ENCODE data around the gene DNAJC15.
A peak's percentile ranks its signal among the peaks of the same experiment; 100 is the strongest.

DNAJC15 gene

DNA sequence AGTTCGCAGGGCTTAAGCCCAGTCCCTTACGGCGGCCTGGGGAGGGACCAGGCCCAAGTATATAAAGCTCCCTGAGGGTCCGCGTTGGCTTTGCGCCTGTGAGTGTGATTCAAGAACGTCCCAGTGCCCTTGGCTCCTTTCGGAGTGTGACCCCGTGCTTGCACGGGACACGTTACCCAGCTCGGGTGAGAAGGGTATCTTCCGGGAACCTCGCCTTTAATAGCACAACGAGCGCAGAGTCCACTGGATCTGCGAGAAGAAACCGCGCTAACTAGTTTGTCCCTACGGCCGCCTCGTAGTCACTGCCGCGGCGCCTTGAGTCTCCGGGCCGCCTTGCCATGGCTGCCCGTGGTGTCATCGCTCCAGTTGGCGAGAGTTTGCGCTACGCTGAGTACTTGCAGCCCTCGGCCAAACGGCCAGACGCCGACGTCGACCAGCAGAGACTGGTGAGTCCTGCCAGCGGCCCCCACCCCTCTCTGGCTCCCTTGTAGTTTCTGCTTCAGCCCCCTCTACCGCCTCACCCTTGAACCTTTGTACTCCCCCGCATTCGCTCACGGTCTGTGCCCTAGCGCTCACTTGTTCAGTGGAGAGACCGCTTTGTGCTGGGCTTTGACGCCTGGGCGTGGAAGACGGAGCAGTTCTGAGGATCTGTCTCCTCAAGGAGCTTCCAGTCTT lies at the start of gene DNAJC15:
DNAJC15 (plus strand) TSS at position 298 of the 675 bp plus-strand sequence; CDS start at position 339, 41 bp downstream.
- H3K4me3 ChIP-seq (ENCODE audit: low read depth, low read length) = peak within 1 kb of the TSS; percentile 67
- DNase-seq (ENCODE audit: low read depth) = peak; percentile 86
- TF ChIP-seq, protein P1, sequence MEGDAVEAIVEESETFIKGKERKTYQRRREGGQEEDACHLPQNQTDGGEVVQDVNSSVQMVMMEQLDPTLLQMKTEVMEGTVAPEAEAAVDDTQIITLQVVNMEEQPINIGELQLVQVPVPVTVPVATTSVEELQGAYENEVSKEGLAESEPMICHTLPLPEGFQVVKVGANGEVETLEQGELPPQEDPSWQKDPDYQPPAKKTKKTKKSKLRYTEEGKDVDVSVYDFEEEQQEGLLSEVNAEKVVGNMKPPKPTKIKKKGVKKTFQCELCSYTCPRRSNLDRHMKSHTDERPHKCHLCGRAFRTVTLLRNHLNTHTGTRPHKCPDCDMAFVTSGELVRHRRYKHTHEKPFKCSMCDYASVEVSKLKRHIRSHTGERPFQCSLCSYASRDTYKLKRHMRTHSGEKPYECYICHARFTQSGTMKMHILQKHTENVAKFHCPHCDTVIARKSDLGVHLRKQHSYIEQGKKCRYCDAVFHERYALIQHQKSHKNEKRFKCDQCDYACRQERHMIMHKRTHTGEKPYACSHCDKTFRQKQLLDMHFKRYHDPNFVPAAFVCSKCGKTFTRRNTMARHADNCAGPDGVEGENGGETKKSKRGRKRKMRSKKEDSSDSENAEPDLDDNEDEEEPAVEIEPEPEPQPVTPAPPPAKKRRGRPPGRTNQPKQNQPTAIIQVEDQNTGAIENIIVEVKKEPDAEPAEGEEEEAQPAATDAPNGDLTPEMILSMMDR (IDR thresholded peaks at IDR 0.05; ENCODE audit: insufficient read depth, low read depth, low read length, missing control alignments) = no peak

DNA sequence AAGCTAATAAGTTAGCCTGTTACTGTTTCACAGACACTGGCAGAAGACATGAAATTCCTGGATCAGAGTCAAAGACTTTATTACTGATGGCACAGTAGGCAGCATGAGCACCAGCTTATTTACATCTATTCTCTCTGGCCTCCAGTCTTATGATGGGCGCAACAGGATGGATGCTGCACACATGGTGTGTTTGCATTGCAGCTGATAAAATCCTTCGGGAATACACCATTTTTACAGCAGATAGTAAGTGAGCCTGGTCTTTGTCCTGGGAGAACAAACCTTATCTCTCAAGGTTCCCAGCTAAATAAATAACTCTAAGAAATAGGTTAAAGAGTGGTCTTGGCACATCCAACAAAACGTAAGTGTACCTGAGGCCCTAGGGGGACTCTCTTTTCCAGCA lies 47.3 kb upstream of the DNAJC15 start:
- TF ChIP-seq, protein P1 (IDR thresholded peaks at IDR 0.05; ENCODE audit: insufficient read depth, low read depth, low read length, missing control alignments) = no peak
- H3K4me3 ChIP-seq (ENCODE audit: low read depth, low read length) = no peak overlapping the region
- no peak for DNase-seq (ENCODE audit: low read depth)

DNA sequence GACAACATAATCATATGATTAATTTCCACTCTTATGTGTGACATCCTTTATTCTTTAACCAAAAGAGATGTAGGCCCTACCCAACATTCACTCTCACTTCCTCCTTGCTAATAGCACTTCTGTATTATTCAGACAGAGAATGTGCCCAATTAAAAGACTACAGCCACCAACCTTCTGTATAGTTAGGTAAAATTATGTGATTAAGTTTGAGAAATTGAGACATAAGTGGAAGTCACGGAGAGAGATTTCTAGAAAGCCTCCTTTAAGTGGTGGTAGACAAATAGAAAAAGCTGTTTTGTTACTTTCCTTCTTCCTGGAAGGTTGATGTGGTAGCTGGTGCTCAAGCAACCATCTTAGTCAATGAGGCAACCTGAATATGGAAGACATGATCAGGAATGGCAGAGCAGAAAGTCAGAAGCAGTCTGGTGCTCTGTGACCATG lies 46.1 kb upstream of the DNAJC15 start:
- H3K4me3 ChIP-seq (ENCODE audit: low read depth, low read length) = no peak overlapping the region
- peak; percentile 37 for DNase-seq (ENCODE audit: low read depth)
- TF ChIP-seq, protein P1 (IDR thresholded peaks at IDR 0.05; ENCODE audit: insufficient read depth, low read depth, low read length, missing control alignments) = no peak

DNA sequence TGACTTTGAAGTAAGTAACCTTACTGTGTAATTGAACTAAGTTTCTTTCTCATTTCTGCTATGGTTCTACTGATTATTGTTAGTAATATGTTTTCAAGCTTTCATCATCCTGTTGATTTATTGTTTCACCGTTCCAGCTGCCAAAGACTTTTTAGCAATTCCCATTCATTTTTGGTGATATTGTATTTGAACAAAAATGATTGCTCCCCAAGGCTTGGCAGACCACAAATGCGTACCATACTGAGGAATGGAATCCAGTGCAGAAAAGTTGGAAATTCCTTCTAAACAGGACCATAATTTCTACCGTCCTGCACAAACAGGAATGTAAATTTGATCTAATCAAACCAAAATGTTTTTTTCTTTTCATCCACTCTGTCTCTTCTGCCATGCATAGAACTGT lies 42.1 kb upstream of the DNAJC15 start:
- TF ChIP-seq, protein P1 (IDR thresholded peaks at IDR 0.05; ENCODE audit: insufficient read depth, low read depth, low read length, missing control alignments) = no peak
- no peak overlapping the region for H3K4me3 ChIP-seq (ENCODE audit: low read depth, low read length)
- no peak for DNase-seq (ENCODE audit: low read depth)

DNA sequence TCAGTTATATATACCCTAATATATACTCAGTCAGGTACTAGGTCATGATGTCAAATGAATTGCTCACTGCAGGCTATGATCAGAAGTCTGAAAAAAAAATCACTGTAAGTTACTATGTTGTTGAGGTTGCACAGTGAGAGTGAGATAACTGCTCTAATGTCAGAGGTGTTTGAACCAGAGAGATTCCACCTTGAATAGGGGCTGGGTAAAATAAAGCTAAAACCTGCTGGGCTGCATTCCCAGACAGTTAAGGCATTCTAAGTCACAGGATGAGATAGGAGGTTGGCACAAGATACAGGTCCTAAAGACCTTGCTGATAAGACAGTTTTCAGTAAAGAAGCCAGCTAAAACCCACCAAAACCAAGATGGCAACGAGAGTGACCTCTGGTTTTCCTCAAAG lies 41.5 kb upstream of the DNAJC15 start:
- DNase-seq (ENCODE audit: low read depth) = no peak
- no peak overlapping the region for H3K4me3 ChIP-seq (ENCODE audit: low read depth, low read length)
- TF ChIP-seq, protein P1 (IDR thresholded peaks at IDR 0.05; ENCODE audit: insufficient read depth, low read depth, low read length, missing control alignments) = no peak

DNA sequence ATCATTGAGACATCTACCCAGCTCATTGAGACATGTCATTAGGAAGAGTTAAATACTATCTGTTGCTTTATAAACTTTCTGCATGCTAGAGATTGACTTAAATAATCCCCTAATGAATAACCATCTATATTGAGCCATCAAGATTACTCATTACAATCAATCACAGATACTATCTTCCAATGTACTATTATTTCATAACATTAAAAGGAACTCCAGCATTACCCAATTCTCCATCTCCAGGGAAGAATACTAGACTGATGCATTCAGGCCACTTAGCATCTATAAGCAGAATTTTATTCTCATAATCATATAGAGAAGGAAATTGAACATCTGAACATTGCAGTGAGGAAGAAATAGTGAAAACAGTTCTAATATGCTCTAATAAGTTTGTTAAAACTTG lies 39.4 kb upstream of the DNAJC15 start:
- no peak for DNase-seq (ENCODE audit: low read depth)
- H3K4me3 ChIP-seq (ENCODE audit: low read depth, low read length) = no peak overlapping the region
- TF ChIP-seq, protein P1 (IDR thresholded peaks at IDR 0.05; ENCODE audit: insufficient read depth, low read depth, low read length, missing control alignments) = no peak

DNA sequence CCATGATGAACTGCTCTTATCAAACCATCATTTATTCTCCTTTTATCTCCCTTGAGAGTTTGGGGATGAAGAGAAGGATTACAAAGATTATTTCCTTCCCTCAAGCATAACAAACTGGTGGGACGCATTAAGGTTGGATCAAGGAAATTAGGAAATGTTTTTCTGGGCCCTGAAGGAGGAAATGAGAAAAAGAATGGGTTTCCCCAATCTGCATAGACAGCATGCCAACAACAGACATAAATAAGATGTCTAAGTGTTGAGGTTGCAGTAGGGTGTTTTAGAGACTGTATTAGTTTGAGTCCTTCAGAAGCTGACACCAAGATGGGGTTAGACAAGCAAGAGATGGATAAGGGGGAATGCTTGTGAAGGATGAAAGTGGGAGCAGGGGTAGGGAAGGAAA lies 38.7 kb upstream of the DNAJC15 start:
- no peak overlapping the region for H3K4me3 ChIP-seq (ENCODE audit: low read depth, low read length)
- TF ChIP-seq, protein P1 (IDR thresholded peaks at IDR 0.05; ENCODE audit: insufficient read depth, low read depth, low read length, missing control alignments) = no peak

More for the DNA sequence above, 38.7 kb upstream of the DNAJC15 start:
- peak; percentile 8 for DNase-seq (ENCODE audit: low read depth)
